Skeletal muscle cell (primary cell): ENCODE data around the gene PLB1.
"Not testable (repeated sequence)": the region's sequence is repeated elsewhere in the genome, so short reads cannot be mapped to it uniquely, and the experiment has no call there.

Experiments used
- DNase-seq: peaks from one replicate; pipeline ENCODE4 v3.0.0-alpha.2; 2010; ENCODE audit warnings: low read depth
- H3K4me3 ChIP-seq: 2 replicates; pipeline ENCODE4 v1.5.1; 2011; ENCODE audit warnings: low read depth, mild to moderate bottlenecking, control low read depth, low read length, moderate library complexity

Gene PLB1

DNA sequence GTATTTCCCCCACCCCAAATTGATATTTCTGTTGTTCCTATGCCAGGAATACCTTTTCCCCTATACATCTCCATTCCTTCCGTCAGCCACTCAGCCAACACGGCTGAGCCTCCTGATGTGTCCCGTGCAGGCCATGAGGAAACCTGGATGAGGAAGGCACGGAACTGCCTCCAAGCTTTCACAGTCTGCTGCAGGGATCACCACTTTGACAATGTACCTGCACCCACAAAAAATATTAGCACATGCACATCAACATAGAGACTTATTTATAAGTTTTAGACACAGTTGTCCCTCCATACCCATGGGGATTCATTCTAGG, 154.4 kb downstream of the PLB1 start:
- H3K4me3 ChIP-seq, result no peak overlapping the region
- no peak for DNase-seq

- no peak overlapping the region for H3K4me3 ChIP-seq
- no peak for DNase-seq
These were observed 156.4 kb downstream of the PLB1 start for GRCh38 chr2:28652217-28652616.

- no peak for DNase-seq
- no peak overlapping the region for H3K4me3 ChIP-seq
These were observed 158.2 kb downstream of the PLB1 start for GRCh38 chr2:28653892-28654662.

- no peak for DNase-seq
- H3K4me3 ChIP-seq, result no peak overlapping the region
These were observed 158.9 kb downstream of the PLB1 start for GRCh38 chr2:28654663-28655320.

DNA sequence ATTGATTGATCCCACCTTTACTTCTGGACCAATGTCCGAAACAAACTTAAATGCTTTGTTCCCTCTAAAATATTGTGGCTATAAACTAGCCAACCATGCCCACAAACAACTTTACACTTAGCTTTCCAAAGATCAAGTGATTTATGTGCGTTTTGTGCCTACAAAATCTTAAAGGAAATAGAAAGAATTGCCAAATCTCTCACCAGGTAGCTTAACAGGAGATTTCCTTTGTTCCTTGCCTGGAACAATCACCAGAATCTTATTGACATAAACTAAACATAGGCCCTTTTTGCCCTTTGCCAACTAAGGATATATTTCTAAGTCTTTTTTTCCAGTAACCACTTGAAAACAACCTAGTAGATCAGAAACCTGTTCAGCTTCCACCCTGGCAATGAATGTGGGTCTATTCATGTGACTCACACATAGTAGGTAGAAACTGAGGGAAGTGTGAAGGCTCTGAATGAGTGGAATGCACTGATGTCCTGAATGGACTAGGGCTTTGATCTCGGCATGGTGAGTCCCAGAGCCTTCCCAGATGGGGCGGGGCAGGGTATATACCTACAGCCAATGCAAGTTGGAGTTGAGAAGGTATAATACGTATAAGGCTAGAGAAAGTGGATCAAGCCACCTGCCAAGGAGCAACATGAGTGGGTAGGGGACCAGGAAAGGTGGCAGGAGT, 161.2 kb downstream of the PLB1 start:
- DNase-seq, result no peak
- no peak overlapping the region for H3K4me3 ChIP-seq

- peak; percentile 59 for DNase-seq
- H3K4me3 ChIP-seq, result no peak overlapping the region
These were observed 162.5 kb downstream of the PLB1 start for GRCh38 chr2:28658369-28658768.

GRCh38 chr2:28659127-28659526, 163.3 kb downstream of the PLB1 start:
- no peak overlapping the region for H3K4me3 ChIP-seq
- no peak for DNase-seq

- DNase-seq, result peak; percentile 90
These were observed 165.7 kb downstream of the PLB1 start for GRCh38 chr2:28661589-28662001.

GRCh38 chr2:28662044-28662443, 166.2 kb downstream of the PLB1 start:
- H3K4me3 ChIP-seq, result no peak overlapping the region
- DNase-seq, result no peak

More at GRCh38 chr2:28661589-28662001, 165.7 kb downstream of the PLB1 start:
- no peak overlapping the region for H3K4me3 ChIP-seq

DNA sequence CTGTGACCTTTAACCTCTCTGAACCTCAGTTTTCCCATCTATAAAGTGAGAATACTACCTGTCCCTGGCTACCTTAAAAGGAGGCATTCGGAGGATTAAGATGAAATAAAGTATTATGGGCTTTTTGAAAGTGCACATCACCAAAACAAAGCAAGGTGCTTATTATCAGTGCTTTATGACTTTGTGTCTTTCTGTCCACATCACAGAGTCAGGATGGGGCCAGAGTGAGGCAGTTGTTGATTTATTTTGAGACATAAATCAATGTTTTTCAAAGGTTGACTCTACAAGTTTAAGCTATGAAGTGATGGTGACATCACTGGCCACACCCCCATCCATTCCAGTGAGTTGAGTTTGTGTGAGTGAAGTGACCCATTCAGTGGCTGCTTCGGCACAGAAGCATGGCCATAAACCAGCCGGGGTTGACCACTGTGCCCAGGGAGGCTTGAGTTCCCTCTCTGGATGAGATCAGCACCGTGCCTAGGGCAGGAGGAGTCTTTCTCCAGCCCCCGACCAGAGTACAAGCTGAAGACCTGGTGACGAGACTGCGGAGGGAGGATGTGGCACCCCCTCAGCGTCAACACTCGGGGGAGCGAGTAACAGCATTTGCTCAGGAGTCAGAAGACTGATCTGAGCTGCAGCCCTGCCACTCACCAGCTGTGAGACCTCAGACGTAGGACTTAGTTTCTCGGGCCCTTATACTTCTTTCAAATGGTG, 166.8 kb downstream of the PLB1 start:
- H3K4me3 ChIP-seq, result no peak overlapping the region
- peak; percentile 56 for DNase-seq

DNA sequence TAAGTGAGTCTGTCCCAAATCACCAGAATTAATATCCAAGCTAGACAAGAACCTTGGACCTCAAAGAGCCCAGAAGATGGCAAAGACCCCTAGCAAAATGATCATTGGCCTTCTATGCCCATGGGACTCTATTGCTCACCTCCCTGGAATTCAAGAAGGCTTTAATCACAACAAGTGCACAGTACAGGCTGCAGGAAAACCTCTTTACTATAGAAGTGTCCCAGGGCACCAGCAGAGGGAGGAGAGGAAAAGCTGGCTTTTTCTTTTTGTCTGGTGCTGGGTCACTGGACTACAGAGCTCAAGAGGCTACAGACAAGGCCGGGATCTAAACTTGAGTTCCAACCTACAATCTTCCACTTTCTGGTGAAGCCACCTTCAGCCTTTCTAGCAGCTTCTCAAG, 167.5 kb downstream of the PLB1 start:
- no peak for DNase-seq
- H3K4me3 ChIP-seq, result no peak overlapping the region

DNA sequence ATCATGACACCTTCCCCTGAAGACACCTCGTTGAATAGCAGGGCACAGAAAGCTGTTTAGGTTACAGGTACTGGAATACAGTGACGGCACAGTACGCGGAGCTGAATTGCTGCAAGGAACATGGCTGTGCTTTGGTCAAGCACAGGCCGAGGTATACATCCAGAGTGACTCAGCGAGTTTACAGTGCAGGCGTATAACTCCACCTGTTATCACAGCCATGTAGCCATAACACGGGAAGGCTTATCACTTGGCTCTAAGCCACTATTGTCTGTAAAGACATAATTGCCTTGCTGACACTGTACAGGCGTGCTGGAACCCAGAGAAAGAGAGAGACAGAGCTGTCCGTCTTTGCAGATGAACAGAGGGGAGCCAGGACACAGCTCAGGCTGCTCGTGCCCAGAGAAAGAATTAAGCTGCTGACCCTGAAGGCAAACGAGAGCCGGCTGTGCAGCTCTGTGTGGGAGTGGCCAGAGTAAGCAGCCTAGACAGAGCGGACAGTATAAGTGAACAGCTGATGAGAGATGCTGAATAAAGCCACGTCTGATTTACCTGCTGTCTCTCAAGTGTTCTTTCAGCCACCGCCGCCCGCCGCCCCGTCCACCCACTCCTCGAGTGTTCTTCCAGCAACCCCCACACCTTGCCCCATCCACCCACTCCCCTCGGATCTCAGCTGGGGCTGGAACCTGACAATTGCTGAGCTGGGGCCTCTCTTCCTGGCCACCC, 168.4 kb downstream of the PLB1 start:
- DNase-seq, result no peak
- no peak overlapping the region for H3K4me3 ChIP-seq

DNA sequence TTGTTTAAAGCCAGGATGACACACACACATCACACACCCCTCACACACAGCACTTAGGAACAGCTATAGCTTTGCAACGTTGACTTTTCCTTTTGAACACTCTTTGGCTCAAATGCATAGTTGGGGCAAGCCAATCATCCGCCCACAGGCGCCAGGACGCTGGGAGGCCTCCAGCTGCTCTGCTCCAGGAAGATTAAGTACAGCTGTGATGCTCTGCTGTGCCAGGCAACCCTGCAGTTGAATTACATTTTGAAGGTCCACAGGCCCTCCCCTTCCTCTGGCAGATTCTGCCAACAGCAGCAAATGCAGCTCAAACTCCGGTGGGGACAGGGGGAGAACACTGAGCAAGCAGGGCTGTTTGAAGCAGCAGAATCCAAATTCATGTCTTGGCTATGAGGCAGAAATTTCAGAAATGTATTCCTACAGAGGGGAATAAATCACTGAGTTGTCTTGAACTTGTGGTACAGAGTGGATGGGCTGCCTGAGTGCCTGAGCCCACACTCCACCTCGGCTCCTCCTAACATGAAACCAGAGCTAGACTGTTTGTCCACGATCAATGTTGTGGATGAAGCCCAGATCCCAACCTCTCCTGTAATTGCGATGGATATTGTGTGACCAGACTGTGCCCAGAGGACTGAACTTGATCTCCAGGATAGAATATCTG, 169.3 kb downstream of the PLB1 start:
- no peak overlapping the region for H3K4me3 ChIP-seq
- peak; percentile 87 for DNase-seq

GRCh38 chr2:28665811-28666377, 170.0 kb downstream of the PLB1 start:
- not testable (repeated sequence) for DNase-seq, H3K4me3 ChIP-seq

- no peak for DNase-seq
- no peak overlapping the region for H3K4me3 ChIP-seq
These were observed 170.8 kb downstream of the PLB1 start for GRCh38 chr2:28666496-28667184.

- no peak overlapping the region for H3K4me3 ChIP-seq
- DNase-seq, result no peak
These were observed 171.4 kb downstream of the PLB1 start for GRCh38 chr2:28667261-28667660.

- no peak overlapping the region for H3K4me3 ChIP-seq
- DNase-seq, result no peak
These were observed 172.4 kb downstream of the PLB1 start for GRCh38 chr2:28668106-28668814.
